ENCODE measurements around the gene FILIP1.
"Not testable (repeated sequence)": the region's sequence is repeated elsewhere in the genome, so short reads cannot be mapped to it uniquely, and the experiment has no call there.

FILIP1 gene

GRCh38 chr6:75438013-75438431, 55.6 kb downstream of the FILIP1 start:
- no peak for TF ChIP-seq MYC (IDR thresholded peaks at IDR 0.05; ENCODE audit: low read depth, low read length)
- no peak for TF ChIP-seq POLR2A (IDR thresholded peaks at IDR 0.05; ENCODE audit: extremely low read depth, insufficient read length)
- TF ChIP-seq CTCF (IDR thresholded peaks at IDR 0.05; ENCODE audit: low read depth, low read length): no peak
- no peak overlapping the region for H3K4me3 ChIP-seq (ENCODE audit: low read depth, low read length)
- no peak for DNase-seq (ENCODE audit: low read depth)

- H3K4me3 ChIP-seq (ENCODE audit: low read depth, low read length): no peak overlapping the region
- DNase-seq (ENCODE audit: low read depth): no peak
- no peak for TF ChIP-seq MAX (IDR thresholded peaks at IDR 0.05; ENCODE audit: low read depth, low read length)
- no peak for TF ChIP-seq MYC (IDR thresholded peaks at IDR 0.05; ENCODE audit: low read depth, low read length)
- TF ChIP-seq CTCF (IDR thresholded peaks at IDR 0.05; ENCODE audit: low read depth, low read length): no peak
- TF ChIP-seq POLR2A (IDR thresholded peaks at IDR 0.05; ENCODE audit: extremely low read depth, insufficient read length): no peak
These were observed 56.1 kb downstream of the FILIP1 start for GRCh38 chr6:75437421-75437891.

GRCh38 chr6:75436869-75437268, 56.7 kb downstream of the FILIP1 start:
- DNase-seq (ENCODE audit: low read depth): no peak
- no peak for TF ChIP-seq MYC (IDR thresholded peaks at IDR 0.05; ENCODE audit: low read depth, low read length)

GRCh38 chr6:75432809-75433208, 60.8 kb downstream of the FILIP1 start:
- H3K4me3 ChIP-seq (ENCODE audit: low read depth, low read length); DNase-seq (ENCODE audit: low read depth): not testable (repeated sequence)

More at GRCh38 chr6:75436869-75437268, 56.7 kb downstream of the FILIP1 start:
- no peak overlapping the region for H3K4me3 ChIP-seq (ENCODE audit: low read depth, low read length)

- no peak for DNase-seq (ENCODE audit: low read depth)
- no peak for TF ChIP-seq CTCF (IDR thresholded peaks at IDR 0.05; ENCODE audit: low read depth, low read length)
- no peak for TF ChIP-seq MYC (IDR thresholded peaks at IDR 0.05; ENCODE audit: low read depth, low read length)
- TF ChIP-seq MAX (IDR thresholded peaks at IDR 0.05; ENCODE audit: low read depth, low read length): no peak
- TF ChIP-seq POLR2A (IDR thresholded peaks at IDR 0.05; ENCODE audit: extremely low read depth, insufficient read length): no peak
- H3K4me3 ChIP-seq (ENCODE audit: low read depth, low read length): no peak overlapping the region
These were observed 62.2 kb downstream of the FILIP1 start for GRCh38 chr6:75431379-75431778.

GRCh38 chr6:75430631-75431325, 62.8 kb downstream of the FILIP1 start:
- no peak for TF ChIP-seq CTCF (IDR thresholded peaks at IDR 0.05; ENCODE audit: low read depth, low read length)
- no peak for TF ChIP-seq MYC (IDR thresholded peaks at IDR 0.05; ENCODE audit: low read depth, low read length)
- no peak for DNase-seq (ENCODE audit: low read depth)
- no peak overlapping the region for H3K4me3 ChIP-seq (ENCODE audit: low read depth, low read length)

GRCh38 chr6:75429061-75429703, 64.4 kb downstream of the FILIP1 start:
- no peak for DNase-seq (ENCODE audit: low read depth)
- TF ChIP-seq POLR2A (IDR thresholded peaks at IDR 0.05; ENCODE audit: extremely low read depth, insufficient read length) (no peak), MAX (IDR thresholded peaks at IDR 0.05; ENCODE audit: low read depth, low read length) (no peak), CTCF (IDR thresholded peaks at IDR 0.05; ENCODE audit: low read depth, low read length) (no peak), MYC (IDR thresholded peaks at IDR 0.05; ENCODE audit: low read depth, low read length) (no peak)
- H3K4me3 ChIP-seq (ENCODE audit: low read depth, low read length): no peak overlapping the region
